ENCODE results near the gene EME2.

The EME2 gene

DNA sequence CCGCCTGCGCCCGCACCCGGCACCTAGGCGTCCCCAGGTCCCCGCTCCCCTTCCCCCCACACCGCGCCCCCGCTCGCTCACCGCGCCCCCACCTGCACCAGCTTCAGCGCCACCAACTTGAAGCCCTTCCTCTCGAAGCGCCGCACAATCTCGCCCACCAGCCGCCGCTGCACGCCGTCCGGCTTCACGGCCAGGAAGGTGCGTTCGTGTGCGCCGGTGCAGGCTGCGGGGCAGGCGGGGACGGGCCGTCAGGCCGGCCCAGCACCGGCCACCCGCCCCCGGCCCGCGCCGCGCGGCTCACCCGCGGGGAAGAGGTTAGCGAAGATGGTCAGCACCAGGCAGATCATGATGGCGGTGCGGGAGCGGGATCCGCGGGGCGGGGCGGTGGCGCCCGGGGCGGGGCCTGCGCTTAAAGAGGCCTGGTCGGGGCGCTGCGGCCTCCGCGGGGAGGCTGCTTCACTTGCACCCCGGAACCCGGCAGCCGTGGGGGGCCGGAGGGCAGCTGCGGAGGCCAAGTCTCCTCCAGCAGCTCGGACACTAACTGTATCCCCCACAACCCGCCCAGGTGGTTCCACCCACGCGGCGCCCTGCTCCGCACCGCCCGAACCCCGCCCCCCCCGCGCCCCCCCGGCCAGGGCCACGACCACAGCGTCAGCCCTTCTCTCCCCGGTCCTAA lies 1.3 kb upstream of the EME2 start, which contains the start of gene NME3:
Gene NME3 (minus strand): TSS at position 356 of the 676 bp plus-strand sequence. CDS start 9 bp downstream, at position 347.
- peaks cover 49% of the 10 kb centered on the region for H3K36me3 ChIP-seq
- H3K4me1 ChIP-seq: peaks cover 4% of the 10 kb centered on the region
- DNase-seq: peak; percentile 77
- no peak for TF ChIP-seq CTCF (IDR thresholded peaks at IDR 0.05; ENCODE audit: low read depth, low read length)
- H3K9me3 ChIP-seq: no peaks in the 10 kb centered on the region
- H3K4me3 ChIP-seq (ENCODE audit: low read depth, low read length): peak within 1 kb of the TSS; percentile 92
- H3K27me3 ChIP-seq: no peaks in the 10 kb centered on the region

GRCh38 chr16:1771864-1772361 lies 697 bp upstream of the EME2 start:
- no peak for TF ChIP-seq CTCF (IDR thresholded peaks at IDR 0.05; ENCODE audit: low read depth, low read length)
- H3K36me3 ChIP-seq: peaks cover 46% of the 10 kb centered on the region
- no peaks in the 10 kb centered on the region for H3K27me3 ChIP-seq
- H3K4me1 ChIP-seq: peaks cover 4% of the 10 kb centered on the region
- no peak for DNase-seq
- H3K4me3 ChIP-seq (ENCODE audit: low read depth, low read length): peak overlapping the region; percentile 92
- no peaks in the 10 kb centered on the region for H3K9me3 ChIP-seq

DNA sequence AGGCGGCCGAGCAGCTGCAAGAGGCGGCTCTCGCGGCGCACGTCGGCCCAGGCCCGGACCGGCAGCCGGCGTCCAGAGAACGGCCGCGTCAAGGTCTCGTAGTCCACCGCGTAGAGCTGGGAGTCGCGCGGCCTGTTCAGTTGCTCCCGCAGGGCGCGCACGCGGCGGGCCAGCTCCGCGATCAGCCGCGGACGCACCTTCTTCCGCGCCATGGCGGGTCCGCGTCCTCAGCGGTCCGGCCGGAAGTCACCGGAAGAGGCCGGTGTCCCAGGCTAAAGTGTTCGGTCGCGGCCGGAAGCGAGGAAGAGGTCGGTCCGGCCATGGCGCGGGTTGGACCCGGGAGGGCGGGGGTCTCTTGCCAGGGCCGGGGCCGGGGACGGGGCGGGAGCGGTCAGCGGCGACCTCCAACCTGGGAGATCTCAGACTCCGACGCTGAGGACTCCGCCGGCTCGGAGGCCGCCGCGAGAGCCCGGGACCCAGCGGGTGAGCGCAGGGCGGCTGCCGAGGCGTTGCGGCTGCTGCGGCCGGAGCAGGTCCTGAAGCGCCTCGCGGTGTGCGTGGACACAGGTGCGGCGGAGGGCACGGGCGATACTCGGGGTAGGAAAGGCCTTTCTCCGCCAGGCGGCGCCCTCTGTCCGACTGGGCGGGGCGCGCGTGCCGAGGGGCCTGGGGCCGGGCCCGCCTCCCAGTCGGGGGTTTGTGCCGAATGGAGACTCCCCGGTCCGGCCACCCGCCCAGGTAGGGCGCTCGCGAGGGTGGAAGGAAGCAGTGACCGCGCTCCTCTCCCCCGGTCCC lies 495 bp downstream of the EME2 start, which contains the start of gene MRPS34:
Gene MRPS34 (minus strand): TSS at position 227 of the 795 bp plus-strand sequence. CDS start 15 bp downstream, at position 212.
- TF ChIP-seq CTCF (IDR thresholded peaks at IDR 0.05; ENCODE audit: low read depth, low read length): peak; percentile 66
- Histone ChIP-seq H3K4me1 (peaks cover 4% of the 10 kb centered on the region), H3K4me3 (ENCODE audit: low read depth, low read length) (peak within 1 kb of the TSS; percentile 92), H3K27me3 (no peaks in the 10 kb centered on the region), H3K9me3 (no peaks in the 10 kb centered on the region), H3K36me3 (peaks cover 41% of the 10 kb centered on the region)
- DNase-seq: peak; percentile 91

DNA sequence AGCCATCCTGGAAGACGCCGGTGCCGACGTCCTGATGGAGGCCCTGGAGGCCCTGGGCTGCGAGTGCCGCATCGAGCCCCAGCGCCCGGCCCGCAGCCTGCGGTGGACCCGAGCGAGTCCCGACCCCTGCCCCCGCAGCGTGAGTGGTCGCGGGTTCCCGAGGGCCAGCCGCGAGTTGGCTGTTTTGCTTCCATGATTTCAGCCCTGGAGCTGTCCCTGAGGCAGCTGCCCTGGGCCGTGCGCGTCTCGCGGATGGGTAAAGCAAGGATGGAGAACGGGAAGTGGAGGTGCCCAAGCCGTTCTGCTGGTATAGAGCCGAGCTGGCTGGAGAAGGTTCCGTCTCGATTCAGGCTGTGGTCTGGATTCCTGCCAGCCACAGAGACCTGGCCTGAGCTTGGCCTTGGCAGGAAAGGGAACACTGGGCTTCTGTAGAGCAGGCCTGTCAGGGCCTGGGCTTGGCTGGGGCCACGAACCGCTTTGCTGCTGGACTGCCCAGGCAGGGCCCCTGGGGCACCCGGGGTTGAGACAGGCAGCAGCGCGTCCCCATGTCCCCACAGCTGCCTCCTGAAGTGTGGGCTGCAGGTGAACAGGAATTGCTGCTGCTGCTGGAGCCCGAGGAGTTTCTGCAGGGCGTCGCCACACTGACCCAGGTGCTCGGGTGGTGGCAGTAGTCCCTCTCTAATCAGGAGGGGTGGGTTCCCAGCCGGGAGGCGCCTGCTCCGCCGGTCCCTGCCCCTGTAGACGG lies 1.3 kb downstream of the EME2 start:
- Histone ChIP-seq H3K4me3 (ENCODE audit: low read depth, low read length) (peak overlapping the region; percentile 92), H3K36me3 (peaks cover 33% of the 10 kb centered on the region), H3K9me3 (no peaks in the 10 kb centered on the region), H3K4me1 (peaks cover 4% of the 10 kb centered on the region), H3K27me3 (no peaks in the 10 kb centered on the region)
- peak; percentile 15 for DNase-seq
- TF ChIP-seq CTCF (IDR thresholded peaks at IDR 0.05; ENCODE audit: low read depth, low read length): no peak

DNA sequence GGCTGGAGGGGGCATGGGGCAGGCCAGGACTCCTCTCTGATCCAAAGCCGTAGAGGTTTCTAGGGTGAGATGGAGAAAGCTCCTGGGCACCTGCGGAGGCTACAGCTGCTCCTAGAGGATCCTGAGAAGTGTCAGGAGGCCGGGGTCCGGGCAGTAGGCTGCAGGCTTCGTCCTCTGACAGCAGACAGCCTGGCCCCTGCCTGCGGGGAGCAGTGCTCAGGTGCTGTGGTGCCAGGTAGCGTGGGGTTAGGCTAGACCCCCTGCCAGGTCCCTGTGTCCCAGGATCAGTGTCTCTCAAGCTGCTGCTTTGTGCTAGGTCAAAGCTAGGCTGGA lies 1.8 kb downstream of the EME2 start:
- H3K27me3 ChIP-seq: no peaks in the 10 kb centered on the region
- H3K4me3 ChIP-seq (ENCODE audit: low read depth, low read length): peak overlapping the region; percentile 92
- TF ChIP-seq CTCF (IDR thresholded peaks at IDR 0.05; ENCODE audit: low read depth, low read length): no peak
- no peaks in the 10 kb centered on the region for H3K9me3 ChIP-seq
- DNase-seq: no peak
- peaks cover 27% of the 10 kb centered on the region for H3K36me3 ChIP-seq
- peaks cover 4% of the 10 kb centered on the region for H3K4me1 ChIP-seq
